OCI-LY3 (cell line): Measurements from ENCODE around the gene PSMD14.
"Not testable (repeated sequence)": the region's sequence is repeated elsewhere in the genome, so short reads cannot be mapped to it uniquely, and the experiment has no call there.

Experiments
- H2AFZ ChIP-seq: fragments of 200-600, 300-600 bp; shearing (Covaris generic); 2 replicates; pipeline ENCODE4 v1.6.0; 2014; ENCODE audit warnings: antibody characterized with exemption, low read depth, low read length
- H3K27ac ChIP-seq: fragments of 200-600, 300-600 bp; sonication (generic); 2 replicates; pipeline ENCODE4 v1.5.1; 2014; ENCODE audit warnings: mild to moderate bottlenecking, low read length, moderate library complexity, mixed read lengths
- H3K27me3 ChIP-seq: fragments of 200-600, 300-600 bp; sonication (generic); 2 replicates; pipeline ENCODE4 v1.6.1; 2014; ENCODE audit warnings: low read depth, low read length, mixed read lengths
- H3K36me3 ChIP-seq: fragments of 200-600, 300-600 bp; sonication (generic); replicated peaks from 2 replicates; pipeline ENCODE3; 2014; ENCODE audit warnings: low read depth, low read length, mixed read lengths
- H3K4me1 ChIP-seq: fragments of 300-600, 200-600 bp; sonication (generic); 2 replicates; pipeline ENCODE4 v1.6.1; 2014; ENCODE audit warnings: low read length, mixed read lengths
- H3K4me2 ChIP-seq: fragments of 200-600, 300-600 bp; sonication (generic); 2 replicates; pipeline ENCODE4 v1.6.1; 2014; ENCODE audit warnings: low read length, mixed read lengths
- H3K4me3 ChIP-seq: fragments of 300-600, 200-600 bp; sonication (generic); 2 replicates; pipeline ENCODE4 v1.5.1; 2014; ENCODE audit warnings: antibody characterized with exemption, mild to moderate bottlenecking, low read length, moderate library complexity
- H3K79me2 ChIP-seq: fragments of 300-600, 200-600 bp; shearing (Covaris generic); 2 replicates; pipeline ENCODE4 v1.6.1; 2014; ENCODE audit warnings: mild to moderate bottlenecking, low read length, mixed read lengths
- H3K9ac ChIP-seq: fragments of 300-600, 200-600 bp; shearing (Covaris generic); 2 replicates; pipeline ENCODE4 v1.6.0; 2014; ENCODE audit warnings: mild to moderate bottlenecking, low read length, moderate library complexity
- H3K9me3 ChIP-seq: fragments of 200-600, 300-600 bp; shearing (Covaris generic); 2 replicates; pipeline ENCODE4 v1.6.1; 2014; ENCODE audit warnings: low read length, mixed read lengths; ENCODE audit not compliant: insufficient read depth
- H4K20me1 ChIP-seq: fragments of 200-600, 300-600 bp; sonication (generic); 2 replicates; pipeline ENCODE4 v1.6.1; 2016; ENCODE audit warnings: low read length, mixed read lengths; ENCODE audit not compliant: insufficient read depth
- EZH2phosphoT487 ChIP-seq: fragments of 200-600 bp; shearing (Covaris generic); IDR thresholded peaks from 2 replicates; pipeline ENCODE4 v1.6.1; 2018; ENCODE audit warnings: antibody characterized with exemption, mixed run types, low read depth
- TF ChIP-seq, protein P1 (sequence below): fragments of 200-600, 300-600 bp; sonication (generic); IDR thresholded peaks from 2 replicates; pipeline ENCODE4 v1.5.1; 2014; ENCODE audit warnings: antibody characterized with exemption, low read length, low read depth

The PSMD14 gene

DNA sequence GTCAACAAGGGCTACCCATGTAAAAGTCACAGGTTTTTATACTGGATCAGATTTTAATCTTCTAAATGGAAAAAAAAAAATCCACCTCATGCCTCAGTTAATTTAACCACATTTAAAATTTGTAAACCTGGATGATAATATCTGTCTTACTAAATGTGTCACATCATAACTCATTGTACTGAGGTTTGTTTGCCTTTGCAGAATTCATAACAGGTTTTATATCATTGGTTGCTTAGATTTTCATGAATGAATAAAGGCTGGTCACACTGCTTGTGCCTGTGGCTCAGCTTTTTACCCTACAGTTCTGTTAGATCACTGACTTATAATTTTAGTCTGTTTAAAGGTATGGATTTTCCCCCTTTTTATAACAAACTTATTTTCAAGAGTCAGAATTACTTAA lies 48.9 kb downstream of the PSMD14 start:
- no peak overlapping the region for H2AFZ ChIP-seq
- no peak overlapping the region for H3K4me3 ChIP-seq
- H3K9me3 ChIP-seq = peaks cover 14% of the 10 kb centered on the region; the same call in 1 of the 2 replicates
- no peaks in the 10 kb centered on the region for H3K27me3 ChIP-seq
- TF ChIP-seq, protein P1, sequence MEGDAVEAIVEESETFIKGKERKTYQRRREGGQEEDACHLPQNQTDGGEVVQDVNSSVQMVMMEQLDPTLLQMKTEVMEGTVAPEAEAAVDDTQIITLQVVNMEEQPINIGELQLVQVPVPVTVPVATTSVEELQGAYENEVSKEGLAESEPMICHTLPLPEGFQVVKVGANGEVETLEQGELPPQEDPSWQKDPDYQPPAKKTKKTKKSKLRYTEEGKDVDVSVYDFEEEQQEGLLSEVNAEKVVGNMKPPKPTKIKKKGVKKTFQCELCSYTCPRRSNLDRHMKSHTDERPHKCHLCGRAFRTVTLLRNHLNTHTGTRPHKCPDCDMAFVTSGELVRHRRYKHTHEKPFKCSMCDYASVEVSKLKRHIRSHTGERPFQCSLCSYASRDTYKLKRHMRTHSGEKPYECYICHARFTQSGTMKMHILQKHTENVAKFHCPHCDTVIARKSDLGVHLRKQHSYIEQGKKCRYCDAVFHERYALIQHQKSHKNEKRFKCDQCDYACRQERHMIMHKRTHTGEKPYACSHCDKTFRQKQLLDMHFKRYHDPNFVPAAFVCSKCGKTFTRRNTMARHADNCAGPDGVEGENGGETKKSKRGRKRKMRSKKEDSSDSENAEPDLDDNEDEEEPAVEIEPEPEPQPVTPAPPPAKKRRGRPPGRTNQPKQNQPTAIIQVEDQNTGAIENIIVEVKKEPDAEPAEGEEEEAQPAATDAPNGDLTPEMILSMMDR = no peak
- TF ChIP-seq EZH2phosphoT487 = no peak
- H3K27ac ChIP-seq = no peak overlapping the region
- peaks cover 78% of the 10 kb centered on the region for H3K79me2 ChIP-seq
- H4K20me1 ChIP-seq = peaks cover 33% of the 10 kb centered on the region
- peaks cover 32% of the 10 kb centered on the region for H3K36me3 ChIP-seq
- H3K4me2 ChIP-seq = 0 out of 2 replicates have a peak overlapping the region, but pooled peaks have one; percentile 0
- H3K4me1 ChIP-seq = peaks cover 13% of the 10 kb centered on the region
- no peak overlapping the region for H3K9ac ChIP-seq

- no peaks in the 10 kb centered on the region for H3K27me3 ChIP-seq
- peaks cover 48% of the 10 kb centered on the region for H3K36me3 ChIP-seq
- no peak overlapping the region for H3K9ac ChIP-seq
- H3K9me3 ChIP-seq = peaks cover 24% of the 10 kb centered on the region; the same call in 1 of the 2 replicates
- H3K4me3 ChIP-seq = no peak overlapping the region
- peaks cover 79% of the 10 kb centered on the region for H3K79me2 ChIP-seq
- no peak overlapping the region for H2AFZ ChIP-seq
- peaks cover 22% of the 10 kb centered on the region for H4K20me1 ChIP-seq
- H3K4me2 ChIP-seq = no peak overlapping the region
- peaks cover 13% of the 10 kb centered on the region for H3K4me1 ChIP-seq
- H3K27ac ChIP-seq = no peak overlapping the region
- no peak for TF ChIP-seq EZH2phosphoT487
- TF ChIP-seq, protein P1 = no peak
Measured at GRCh38 chr2:161358838-161359237, 50.6 kb downstream of the PSMD14 start.

DNA sequence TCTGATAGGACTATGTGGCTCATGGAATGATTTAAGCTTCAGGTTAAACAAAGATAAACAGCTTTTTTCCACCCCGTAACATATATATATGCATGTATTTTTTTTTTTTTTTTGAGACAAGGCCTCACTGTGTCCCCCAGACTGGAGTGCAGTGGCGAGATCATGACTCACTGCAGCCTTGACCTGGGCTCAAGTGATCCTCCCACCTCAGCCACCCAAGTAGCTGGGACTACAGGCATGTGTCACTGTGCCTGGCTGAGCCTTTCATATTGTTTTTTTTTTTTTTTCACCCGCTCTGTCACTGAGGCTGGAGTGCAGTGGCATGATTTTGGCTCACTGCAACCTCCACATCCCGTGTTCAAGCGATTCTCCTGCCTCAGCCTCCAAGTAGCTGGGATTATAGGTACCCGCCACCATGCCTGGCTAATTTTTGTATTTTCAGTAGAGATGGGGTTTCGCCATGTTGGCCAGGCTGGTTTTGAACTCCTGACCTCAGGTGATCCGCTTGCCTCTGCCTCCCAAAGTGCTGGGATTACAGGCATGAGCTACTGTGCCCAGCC lies 52.0 kb downstream of the PSMD14 start:
- not testable (repeated sequence) for H3K27me3 ChIP-seq, H3K4me2 ChIP-seq, H3K4me3 ChIP-seq, H2AFZ ChIP-seq, H3K9ac ChIP-seq, H3K27ac ChIP-seq, H3K4me1 ChIP-seq
- Histone ChIP-seq H4K20me1 (peaks cover 12% of the 10 kb centered on the region), H3K9me3 (peaks cover 24% of the 10 kb centered on the region; the same call in 1 of the 2 replicates), H3K36me3 (peaks cover 48% of the 10 kb centered on the region), H3K79me2 (peaks cover 80% of the 10 kb centered on the region)

DNA sequence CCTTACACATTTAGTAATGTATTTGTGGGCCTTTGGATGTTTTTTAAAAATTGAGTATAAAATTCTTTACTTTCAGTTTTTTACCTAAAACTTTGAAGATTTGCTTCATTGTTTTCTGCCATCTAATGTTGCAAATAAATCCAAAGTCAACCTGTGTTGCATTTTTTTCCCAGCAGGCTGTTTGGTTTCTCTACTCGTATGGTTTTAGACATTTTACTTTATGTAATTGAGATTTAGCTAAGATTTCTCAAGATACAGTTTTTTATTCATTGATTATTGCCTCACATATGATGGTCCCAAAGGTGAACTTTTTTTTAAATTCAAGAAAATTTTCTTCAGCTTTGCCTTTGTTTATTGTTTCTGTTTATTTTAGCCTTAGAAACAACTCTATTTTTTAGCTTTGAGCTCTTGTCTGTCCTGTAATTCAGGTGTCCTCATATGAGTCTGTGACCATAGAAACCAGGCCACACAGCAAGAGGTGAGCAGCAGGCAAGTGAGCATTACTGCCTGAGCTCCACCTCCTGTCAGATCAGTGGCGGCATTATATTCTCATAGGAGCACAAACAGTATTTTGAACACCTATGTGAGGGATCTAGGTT lies 54.4 kb downstream of the PSMD14 start:
- Histone ChIP-seq H3K9me3 (peaks cover 24% of the 10 kb centered on the region; the same call in 1 of the 2 replicates), H3K9ac (no peak overlapping the region), H2AFZ (no peak overlapping the region), H3K27ac (no peak overlapping the region), H3K4me1 (peaks cover under 1% of the 10 kb centered on the region; the same call in 1 of the 2 replicates), H3K79me2 (peaks cover 72% of the 10 kb centered on the region), H3K4me2 (no peak overlapping the region), H3K27me3 (no peaks in the 10 kb centered on the region), H3K36me3 (peaks cover 58% of the 10 kb centered on the region), H4K20me1 (0 out of 2 replicates have a peak, but pooled peaks cover 10% of the 10 kb centered on the region), H3K4me3 (no peak overlapping the region)
- TF ChIP-seq, protein P1 = no peak
- no peak for TF ChIP-seq EZH2phosphoT487
